Activated gamma-delta T cell treated with Interleukin-2 at 50 U/mL for 16 hours (primary cell): ENCODE measurements around the gene ANKS1A.

Experiments used
- DNase-seq: peaks from one replicate; pipeline ENCODE4 v3.0.0-alpha.2; 2020

ANKS1A gene

DNA sequence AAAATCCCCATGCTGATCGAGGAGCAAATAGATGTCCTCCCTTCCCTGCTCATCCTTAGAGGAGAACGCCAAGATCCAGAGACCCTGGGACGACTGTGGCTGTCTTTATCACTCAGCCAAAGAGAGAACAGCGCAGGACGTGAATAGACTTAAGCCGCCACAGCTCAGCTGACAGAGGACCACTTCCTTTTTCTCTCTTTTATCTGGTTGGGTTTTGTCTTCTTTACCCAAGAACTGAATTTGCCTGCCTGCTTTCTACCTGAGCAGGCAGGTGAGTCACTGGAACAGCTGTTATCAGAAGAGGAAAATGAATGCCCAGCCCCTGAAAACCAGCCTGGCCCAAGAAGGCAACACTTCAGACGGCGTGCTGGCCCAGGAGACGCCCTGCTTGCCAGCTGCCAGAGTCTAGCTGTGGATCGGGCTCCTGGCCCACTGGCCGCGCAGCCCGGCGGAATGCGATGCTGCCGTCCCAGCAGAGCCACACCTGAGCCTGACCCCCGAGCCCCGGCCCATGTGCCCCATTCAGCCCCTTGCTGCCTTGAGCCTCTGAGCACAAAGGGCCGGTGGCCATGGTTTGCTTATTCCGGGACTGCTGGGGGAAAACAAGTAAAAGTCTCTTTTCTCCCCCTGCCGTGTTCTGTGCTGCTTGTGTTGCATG is 169.9 kb downstream of the ANKS1A start:
- no peak for DNase-seq

DNA sequence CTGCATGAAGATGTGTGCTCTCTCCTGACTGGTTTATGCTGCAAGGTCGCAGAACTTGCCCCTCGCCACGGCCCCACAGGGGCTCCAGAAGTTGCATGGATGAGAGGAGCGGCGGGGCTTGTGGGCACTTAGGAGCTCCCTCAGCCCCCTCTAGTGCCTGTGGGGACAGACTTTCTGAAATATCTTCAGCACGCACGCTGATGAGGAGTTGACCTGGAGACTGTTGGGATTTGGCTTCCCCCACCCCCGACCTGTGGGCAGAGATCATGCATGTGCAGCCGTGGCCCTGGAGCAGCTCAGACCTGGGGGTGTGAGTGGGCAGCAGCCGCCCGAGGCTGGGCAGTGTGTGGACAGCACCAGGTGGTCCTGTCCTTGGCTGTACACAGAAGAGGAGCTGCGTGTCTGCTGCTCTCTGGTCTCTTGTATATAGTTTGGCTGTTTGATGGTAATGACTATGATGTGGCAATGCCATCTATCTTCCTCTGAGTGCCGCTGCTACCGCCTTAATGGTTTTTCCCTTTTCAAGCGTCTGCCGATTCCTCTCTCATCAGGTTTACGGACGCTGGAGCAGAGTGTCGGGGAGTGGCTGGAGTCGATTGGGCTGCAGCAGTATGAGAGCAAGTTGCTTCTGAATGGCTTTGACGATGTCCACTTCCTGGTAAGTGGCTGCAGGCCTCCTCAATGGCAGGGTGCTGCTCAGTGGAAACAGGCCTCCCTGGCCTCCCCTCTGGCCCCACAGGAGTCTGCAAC is 170.7 kb downstream of the ANKS1A start:
- DNase-seq: no peak

DNA sequence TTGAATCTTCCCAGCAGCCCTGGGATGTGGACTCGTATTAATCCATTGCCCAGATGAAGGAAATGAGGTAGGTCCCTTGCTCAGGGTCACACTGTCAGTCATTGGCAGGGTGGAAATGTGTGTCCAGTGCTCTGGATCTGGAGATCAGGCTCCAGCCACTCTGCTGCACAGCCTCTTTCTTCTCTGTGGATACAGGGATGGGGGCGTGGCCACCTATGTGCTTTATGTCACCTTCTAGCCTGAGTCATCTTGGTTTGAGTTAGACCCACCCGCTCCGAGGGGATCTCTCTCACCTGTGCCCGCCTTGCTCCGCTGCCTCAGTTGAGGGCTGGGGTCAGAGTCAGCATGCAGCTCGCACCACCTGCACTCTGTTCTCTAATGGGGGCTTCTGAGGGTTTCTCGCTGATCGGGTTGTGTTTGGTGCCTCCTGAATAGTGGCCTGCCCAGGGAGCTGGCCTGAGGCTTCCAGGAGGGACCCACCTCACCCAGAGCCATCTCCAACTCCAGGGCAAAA is 172.1 kb downstream of the ANKS1A start:
- DNase-seq: no peak

DNA sequence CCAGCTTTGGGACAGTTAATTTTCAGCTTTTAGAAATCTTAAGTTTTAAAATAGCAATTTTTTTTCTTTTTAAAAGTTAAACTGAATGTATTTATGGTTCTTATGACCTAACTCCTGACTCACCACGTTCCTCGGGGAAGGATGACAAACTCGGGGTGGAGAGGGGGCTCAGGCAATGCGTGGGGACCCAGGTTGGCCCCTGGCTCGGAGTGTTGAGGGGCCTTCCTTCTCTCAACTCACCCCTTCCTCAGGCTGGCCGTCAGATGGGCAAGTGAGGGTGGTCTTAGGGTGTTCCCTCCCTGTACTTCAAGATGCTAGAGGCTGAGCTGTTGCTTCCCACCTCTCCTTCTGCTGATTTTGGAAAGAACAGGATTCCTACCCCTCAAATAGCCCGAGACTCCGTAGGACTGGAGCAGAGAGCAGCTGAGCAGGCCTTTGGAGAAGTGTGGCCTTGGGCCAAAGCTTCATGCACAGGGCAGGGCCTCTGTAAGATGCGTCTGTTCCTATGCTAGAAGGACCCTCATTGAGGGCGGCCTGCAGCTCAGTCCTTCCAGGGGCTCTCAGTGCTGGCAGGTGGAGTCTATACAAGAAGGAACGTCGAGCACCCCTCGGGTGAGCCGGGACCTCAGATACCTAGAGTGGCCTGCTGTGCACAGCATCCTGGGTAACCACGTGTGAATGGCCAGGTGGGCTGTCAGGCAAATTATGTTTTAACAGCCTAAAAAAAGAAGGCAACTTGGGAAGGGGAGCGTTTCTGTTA is 172.8 kb downstream of the ANKS1A start:
- no peak for DNase-seq

DNA sequence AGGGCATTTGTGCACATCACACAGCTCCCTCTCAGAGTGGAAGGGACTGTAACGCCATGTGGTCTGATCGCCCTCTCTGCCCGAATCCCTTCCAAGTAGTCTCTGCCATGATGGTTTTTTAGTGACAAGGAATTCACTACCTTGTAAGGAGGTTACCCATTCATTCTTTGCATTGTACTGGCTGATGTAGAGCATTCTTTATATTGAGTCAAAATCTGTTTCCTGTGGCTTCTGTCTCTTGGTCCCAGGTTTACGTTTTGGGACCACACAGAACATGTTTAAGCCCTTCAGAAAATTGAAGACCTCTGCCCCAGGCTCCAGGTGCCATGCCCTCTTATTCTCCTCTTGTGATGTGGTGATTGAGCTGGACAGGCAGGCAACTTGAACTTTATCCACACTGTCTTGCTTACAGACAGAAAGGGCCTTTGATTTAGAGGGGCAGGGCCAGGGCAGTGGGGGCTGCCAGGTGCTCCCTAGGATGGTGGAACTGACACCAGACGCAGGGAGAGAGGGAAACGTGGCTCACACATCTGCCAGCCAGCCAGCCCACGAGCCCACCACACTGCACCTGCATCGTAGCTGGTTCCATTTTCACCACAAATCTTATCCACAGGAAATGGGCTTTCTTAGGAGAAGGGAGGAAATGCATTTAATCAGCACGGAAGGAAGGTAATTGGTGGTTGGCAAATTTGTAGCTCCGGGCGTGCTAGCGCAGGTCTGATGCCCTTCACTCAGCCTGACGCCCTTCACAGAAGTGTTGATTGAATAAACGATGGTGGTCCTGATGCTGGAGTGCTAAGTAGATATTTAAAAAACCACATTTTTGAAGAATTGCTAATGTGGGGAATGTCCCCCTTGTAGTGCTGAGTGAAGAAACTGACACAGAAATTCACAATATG is 173.9 kb downstream of the ANKS1A start:
- DNase-seq: no peak

DNA sequence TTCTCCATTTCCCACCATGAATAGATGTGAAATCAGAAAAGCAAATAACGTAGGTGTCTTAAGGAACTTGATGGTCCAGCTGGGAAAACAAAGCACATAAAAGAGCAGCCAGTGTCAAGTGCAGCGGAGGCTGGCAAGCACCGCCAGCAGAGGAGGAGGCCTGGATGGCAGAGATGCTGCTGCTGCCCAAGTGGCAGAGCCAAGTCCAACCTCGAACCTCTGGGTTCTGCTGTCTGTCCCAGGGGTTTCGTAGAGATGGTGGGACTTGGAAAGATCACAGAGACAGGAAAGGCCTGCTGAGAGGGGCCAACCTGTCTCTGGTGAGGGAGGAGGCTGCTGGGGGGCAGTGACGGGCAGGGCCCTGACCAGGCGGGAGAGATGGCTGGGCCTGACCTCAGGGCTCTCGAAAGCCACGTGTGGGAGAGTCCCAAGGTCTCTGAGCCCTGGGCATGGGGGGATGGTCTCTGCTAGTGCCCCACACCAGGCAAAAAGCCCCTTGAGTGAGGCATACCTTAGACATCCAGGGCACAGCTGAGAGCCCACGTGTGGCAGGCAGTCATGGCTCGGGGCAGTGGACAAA is 174.7 kb downstream of the ANKS1A start:
- no peak for DNase-seq

DNA sequence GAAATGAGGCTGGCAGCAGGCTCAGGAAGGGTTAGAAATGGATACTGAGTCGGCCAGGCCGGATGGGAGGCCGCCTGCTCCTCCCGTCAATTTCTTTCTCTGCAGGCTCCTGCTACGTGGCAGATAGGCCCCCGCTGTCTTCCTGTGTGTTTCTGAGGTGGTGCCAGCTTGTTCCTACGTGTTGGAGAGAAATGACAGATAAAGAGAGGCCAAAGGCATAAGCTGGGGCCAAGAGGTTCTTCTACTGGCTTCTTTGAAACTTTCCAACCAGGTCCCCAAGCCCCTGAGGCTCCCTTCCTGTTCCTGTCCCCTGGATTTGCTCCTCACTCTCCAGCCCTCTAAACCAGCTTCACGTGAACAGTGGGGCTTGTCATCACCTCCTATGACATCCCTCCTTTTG is 175.2 kb downstream of the ANKS1A start:
- DNase-seq: no peak

DNA sequence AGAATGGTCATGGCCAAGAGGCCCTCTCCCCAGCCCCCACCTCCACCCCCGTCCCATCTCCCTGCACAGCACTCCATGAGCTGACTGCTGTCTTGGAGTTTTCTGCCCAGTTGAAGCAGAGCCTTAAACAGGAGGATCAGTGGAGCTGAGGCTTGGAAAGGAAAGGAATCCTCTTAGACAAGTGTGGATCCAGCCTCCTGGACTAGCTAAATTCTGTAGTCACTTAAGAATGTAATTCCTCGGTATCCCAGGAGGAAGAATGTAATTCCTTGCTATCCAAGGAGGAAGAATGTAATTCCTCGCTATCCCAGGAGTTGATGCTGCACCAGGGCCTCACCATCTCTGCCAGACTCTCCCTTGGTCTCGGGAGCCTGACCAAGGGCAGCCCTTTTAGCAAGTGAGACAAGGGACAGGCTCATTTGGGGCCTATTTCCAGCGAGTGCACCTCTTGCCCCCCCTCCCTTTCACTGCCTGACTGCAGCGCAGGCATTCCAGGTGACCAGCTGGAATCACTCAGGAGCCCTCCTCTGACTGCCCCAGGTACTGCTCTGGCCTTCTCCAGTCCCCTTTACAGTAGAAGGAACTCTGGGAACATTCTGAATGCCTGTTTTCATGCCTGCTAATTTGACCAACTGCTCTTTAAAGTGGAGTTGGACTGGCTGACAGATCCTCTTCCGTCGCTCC is 175.8 kb downstream of the ANKS1A start:
- no peak for DNase-seq

DNA sequence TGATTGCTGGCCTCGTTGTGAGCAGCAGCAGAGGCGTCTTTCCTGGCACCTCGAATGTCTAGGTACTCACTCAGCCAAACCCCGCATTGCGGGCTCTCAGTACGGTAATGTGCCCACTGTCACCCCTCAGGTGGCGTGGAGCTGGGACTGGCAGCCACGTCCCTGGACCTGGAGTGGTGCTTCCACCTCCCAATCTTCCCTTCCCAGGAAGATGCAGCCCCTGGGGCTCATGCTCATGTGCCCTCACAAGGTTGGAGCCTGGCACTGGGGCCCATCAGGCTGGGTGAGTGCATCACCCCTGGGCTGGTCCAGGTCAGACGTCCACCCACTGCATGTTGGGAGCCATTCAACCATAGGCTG is 176.4 kb downstream of the ANKS1A start:
- no peak for DNase-seq

DNA sequence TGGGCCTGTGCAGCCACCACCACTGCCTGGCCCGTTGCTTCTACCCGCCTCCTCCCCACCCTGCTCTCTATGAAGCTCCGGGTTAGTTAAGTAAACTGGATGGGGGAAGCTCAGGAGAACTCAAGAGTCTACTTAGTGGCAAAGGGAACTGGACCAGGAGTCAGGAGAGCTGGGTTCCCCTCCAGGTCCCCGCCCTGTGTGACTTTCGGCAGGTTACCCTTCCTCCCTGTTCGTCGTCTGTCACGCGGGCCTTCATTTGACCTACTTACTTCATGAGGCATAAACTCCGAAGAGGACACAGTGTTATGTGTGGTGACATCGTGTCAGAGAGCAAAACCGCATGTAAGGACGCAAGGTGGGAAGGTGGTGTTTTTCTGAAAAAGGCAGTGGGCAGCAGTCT is 176.8 kb downstream of the ANKS1A start:
- DNase-seq: no peak

DNA sequence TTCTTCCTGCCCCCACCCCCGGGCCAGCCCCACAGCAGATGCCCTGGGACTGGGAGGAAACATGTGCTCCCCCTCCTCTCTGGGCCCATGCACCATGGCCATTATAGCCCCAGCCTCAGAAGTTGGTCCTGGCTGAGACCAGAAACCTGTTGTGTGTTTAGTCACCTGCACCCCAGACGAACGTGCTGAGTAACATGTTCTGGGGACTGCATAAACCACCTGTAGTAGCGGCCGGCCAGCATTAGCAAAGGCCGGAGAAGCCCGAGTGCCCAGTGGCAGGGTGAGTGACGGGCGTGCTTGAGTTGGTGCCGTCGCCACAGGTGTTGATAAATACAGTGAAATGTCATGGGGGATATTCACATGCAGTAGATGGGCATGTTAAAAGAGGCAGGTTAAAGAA is 178.2 kb downstream of the ANKS1A start:
- no peak for DNase-seq

DNA sequence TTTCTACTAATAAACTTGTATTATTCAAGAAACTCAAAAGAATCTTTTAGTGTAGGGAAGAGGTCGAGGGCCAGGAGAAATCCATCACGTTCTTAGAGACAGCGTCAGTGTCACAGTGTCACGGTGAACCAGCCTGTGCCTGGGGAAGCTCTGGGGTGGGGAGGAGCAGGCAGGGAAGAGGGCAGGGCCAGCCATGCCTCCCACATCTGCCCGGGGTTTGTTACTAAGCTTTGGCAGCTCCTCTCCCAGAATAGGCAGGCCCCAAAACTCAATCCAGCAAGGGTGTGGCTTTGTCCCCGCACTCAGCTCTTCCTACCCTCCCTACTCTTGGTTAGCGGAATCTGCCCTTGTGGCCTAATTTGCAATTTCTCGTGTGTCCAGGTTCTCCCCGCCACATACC is 179.2 kb downstream of the ANKS1A start:
- DNase-seq: no peak

DNA sequence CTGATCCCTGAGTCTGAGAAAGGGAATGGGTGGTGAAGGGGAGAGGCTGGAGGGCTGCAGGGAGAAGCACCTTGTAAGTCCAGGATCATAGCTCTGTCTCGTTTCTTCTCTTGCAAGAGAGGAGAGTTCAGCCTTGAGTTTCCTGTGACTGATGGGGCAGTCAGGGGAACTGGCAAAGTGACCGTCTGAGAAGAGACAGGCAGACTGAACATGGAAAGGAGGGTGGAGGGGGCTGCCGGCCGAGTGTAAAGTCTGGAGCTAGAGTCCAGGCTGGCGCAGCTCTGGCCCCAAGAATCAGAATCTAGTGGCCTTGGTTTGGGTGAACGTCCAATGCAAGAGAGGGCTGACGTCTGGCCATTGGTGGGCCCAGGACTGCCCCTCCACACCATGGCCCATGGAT is 179.6 kb downstream of the ANKS1A start:
- DNase-seq: no peak

DNA sequence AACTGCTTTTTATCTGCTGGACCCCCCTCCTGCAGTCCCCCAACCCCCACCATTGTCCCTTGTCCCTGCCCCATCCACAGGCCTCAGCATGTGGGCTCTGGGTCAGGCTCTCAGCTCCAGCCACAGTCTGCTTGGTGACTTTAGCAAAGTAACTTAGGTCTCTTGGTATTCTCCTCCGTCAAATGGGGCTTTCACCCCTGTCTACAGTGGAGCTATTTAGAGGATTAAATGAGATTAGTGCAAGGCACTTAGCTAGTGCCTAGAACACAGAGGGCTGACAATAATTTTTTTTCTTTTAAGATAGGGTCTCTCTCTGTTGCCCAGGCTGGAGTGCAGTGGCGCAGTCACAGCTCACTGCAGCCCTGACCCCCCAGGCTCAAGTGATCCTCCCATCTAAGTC is 180.2 kb downstream of the ANKS1A start:
- no peak for DNase-seq

DNA sequence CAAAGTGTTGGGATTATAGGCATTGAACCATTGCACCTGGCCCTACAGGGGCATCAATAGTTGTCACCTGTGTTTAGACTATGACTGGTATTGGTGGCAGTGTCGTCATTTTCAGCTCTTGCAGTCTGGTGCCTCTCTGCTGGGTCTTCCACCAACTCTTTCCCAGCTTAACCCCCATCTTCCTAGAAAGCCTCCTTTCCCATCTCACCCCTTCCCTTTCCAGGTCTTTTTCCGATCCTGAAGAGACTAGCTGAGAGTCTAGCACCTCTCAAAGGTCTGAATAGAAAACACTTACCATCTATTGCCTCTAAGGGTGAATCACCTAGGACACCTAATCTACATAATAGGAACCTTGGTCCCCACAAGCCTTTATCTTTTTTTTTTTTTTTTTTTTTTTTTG is 181.1 kb downstream of the ANKS1A start:
- no peak for DNase-seq

DNA sequence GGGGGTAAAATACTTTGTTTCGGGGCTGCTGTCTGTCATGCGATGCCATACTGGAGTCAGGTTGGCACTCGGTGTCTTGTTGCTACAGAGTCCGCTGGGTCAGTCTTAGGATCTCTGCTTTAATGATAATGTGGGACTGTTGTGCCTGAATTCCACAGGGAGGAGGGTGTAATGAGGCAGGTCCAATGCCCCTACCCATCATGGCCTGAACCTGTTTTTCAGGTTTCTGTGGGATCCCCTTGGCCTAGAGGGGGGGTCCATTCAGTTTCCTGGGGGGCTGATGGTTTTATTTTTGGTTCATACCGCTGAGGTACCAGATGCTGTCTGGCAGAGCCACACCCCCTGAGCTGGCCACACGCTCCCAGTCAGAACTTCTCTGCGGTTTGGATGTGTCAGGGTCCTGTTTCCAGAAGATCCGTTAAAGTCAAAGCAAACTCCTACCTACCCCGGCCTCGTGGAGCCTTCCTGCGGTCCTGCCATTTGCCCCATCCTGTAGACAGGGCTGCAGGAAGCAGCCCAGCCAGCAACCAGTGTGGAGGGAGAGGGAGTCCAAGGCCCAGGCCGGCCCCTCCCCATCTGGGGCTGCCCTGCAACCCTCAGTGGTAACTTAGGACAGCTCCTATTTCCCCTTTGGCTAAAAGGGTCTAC is 182.4 kb downstream of the ANKS1A start:
- no peak for DNase-seq

DNA sequence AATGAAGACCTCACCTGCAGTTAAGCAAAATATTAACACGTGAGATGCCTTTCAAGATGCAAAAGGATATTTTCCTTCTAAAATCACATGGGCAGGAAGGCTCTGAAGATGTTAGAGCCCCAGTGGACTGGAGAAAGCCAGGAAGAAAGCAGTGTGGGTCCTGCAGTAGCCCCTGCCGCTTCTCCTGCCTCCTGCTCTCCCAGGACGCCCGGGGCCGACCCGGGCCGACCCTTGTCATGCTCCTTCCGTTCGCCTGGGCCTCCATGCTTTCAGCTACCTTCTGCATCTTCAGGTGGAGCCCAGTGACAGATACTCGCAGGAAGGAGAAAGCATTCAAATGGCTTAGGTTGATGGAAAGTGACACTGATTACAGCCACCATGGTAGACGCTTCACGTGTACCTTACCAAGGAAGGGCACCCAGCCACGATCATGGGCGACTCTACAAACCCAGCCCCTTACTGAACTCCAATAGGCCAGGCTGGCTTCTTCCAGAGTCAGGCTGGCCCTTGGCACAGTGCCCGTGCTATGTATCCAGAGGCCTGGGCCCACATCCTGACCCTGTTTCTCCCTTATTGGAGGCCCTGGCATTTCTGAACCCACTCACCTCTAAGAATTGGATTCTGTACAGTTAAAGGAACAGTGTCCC is 183.1 kb downstream of the ANKS1A start:
- no peak for DNase-seq

DNA sequence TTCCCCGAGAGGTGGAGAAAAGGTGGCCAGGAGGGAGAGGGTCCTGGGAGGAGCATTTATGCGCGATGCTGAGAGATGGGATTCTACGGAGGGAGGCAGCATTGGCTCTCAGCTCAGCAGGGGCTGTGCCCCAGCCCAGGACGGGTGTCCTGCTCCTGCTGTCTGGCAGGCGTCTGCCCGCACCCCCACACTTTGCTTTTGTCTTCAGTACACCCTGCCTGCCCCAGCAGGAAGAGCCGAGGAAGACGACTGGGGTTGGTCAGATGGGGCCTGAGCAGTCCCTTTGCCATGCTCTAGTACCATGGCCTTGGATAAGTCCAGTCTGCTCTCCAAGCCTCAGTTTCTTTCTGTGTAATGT is 183.6 kb downstream of the ANKS1A start:
- DNase-seq: no peak

DNA sequence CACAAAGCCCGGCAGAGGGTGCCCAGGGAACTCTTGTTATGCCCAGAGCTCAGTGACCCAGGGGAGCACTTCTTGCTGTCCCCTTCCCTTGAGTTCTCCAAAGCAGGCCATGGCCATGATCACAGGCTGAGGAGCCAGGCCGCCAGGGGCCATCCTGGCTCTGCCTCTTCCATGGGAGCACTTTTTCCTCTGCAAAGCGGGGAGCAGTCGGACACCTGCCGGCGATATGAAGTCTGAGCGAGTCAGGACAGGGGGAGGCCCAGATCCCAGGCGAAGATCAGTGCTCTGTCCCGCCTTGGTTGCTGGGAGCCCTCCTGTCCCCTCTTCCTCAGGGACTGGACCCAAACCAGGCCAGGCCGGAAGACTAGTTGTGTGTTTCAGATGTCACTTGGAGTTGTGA is 184.2 kb downstream of the ANKS1A start:
- no peak for DNase-seq

DNA sequence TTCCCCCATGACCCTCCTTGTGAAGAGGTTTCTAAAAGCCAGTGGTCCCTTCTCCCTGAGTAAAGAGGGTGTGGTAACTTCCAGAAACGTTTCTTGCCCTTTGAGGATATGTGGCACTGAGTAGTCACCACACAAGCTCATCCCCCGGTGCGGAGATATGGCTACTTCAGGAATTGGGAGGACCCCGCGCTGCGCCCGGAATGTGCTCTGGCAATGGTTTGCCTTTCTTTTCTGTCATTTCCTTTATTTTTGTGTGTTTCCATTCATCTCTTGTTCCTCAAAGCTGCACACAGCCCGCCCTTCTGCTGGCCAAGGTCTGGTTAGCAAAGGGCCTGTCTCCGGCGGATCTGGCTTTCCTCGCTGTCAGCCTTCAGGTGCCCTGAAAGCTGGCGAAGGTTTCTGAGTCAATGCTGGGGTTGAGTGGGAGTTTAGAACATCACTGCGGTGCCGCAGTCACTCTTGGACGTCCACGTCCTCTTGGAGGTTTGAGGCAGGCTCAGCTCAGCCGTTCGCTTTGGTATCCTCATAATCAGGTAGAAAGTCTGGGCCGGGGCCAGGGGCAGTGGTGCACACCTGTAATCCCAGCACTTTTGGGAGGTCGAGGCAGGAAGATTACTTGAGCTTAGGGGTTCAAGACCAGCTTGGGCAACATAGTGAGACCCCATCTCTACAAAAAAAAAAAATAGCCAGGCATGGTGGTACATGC is 184.9 kb downstream of the ANKS1A start:
- no peak for DNase-seq
